ENCODE data around the gene GFOD1. TPM values are rescaled to one million over a fixed set of nuclear protein-coding genes. Genes with fewer than 3 reads are reported as not detected.

The GFOD1 gene
- total and polyA plus RNA-seq, 2 donors, result 9.8 to 13.7 TPM

DNA sequence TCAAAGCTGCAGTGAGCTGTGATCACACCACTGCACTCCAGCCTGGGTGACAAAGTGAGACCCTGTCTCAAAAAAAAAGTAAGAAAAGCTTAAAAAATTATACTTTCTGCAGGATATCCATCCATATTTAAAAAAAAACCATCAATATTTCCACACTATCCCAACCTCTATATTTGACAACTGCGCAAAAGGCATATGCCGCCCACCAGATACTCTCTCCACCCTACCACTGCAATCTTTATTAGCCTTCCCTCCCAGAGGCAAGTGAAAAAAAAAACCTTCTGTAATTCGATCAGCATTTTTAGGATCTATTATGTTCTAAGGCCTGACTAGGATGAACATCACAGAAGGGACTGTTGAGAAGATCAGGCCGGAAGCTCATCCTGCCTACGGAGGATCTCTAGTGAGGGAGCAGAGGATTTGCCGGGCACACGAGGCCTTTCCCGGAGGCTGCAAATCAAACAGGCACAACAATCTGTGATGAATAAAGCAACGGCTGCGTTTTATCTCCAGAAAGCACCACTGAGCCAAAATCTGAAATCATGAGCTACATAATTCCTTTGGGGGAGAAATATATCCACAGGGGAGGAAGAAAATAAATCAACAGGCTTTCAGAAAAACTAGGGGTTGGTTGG is 65.9 kb downstream of the GFOD1 start:
- no peak overlapping the region for H3K4me3 ChIP-seq (ENCODE audit: low read depth, low read length)
- no peak overlapping the region for H3K27ac ChIP-seq (ENCODE audit: low read depth)
- WGBS, result 35% methylated on average over 10 of the region's 10 CpGs
- no peaks in the 10 kb centered on the region for H3K36me3 ChIP-seq (ENCODE audit: insufficient read depth)
- DNase-seq (ENCODE audit: extremely low spot score), result no peak
- no peaks in the 10 kb centered on the region for H3K4me1 ChIP-seq (ENCODE audit: insufficient read depth)

DNA sequence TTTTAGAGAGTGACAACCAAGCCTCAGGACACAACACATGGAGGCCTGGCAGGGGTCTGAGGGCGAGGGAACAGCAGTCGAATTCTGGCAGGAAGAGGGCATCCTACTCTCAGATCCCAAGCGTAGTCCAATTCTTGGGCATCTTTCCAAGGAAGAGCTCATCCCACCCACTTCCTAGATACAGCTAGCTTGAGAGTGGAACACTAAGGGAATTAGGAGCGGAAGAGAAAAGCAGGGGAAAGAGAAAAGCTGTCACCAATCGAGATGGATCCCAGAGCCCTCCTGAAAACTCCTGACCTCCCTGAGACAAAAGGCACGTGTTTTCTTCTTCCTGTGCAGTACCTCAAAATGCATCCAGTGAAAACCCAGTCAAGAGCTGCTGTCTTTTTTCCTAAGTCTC is 67.1 kb downstream of the GFOD1 start:
- no peaks in the 10 kb centered on the region for H3K36me3 ChIP-seq (ENCODE audit: insufficient read depth)
- no peak overlapping the region for H3K27ac ChIP-seq (ENCODE audit: low read depth)
- no peak for DNase-seq (ENCODE audit: extremely low spot score)
- H3K4me1 ChIP-seq (ENCODE audit: insufficient read depth), result no peaks in the 10 kb centered on the region
- WGBS, result 44% methylated on average over 6 of the region's 6 CpGs
- H3K4me3 ChIP-seq (ENCODE audit: low read depth, low read length), result no peak overlapping the region

GRCh38 chr6:13419422-13420195 is 67.8 kb downstream of the GFOD1 start:
- H3K36me3 ChIP-seq (ENCODE audit: insufficient read depth), result no peaks in the 10 kb centered on the region
- no peak overlapping the region for H3K4me3 ChIP-seq (ENCODE audit: low read depth, low read length)
- no peak for DNase-seq (ENCODE audit: extremely low spot score)
- no peaks in the 10 kb centered on the region for H3K4me1 ChIP-seq (ENCODE audit: insufficient read depth)
- WGBS, result 86% methylated on average over 26 of the region's 26 CpGs
- no peak overlapping the region for H3K27ac ChIP-seq (ENCODE audit: low read depth)

- no peak for DNase-seq (ENCODE audit: extremely low spot score)
- H3K4me3 ChIP-seq (ENCODE audit: low read depth, low read length), result no peak overlapping the region
- H3K27ac ChIP-seq (ENCODE audit: low read depth), result no peak overlapping the region
- 82% methylated on average over 5 of the region's 5 CpGs for WGBS
- H3K4me1 ChIP-seq (ENCODE audit: insufficient read depth), result no peaks in the 10 kb centered on the region
- no peaks in the 10 kb centered on the region for H3K36me3 ChIP-seq (ENCODE audit: insufficient read depth)
Observed at GRCh38 chr6:13418844-13419243, 68.6 kb downstream of the GFOD1 start.

DNA sequence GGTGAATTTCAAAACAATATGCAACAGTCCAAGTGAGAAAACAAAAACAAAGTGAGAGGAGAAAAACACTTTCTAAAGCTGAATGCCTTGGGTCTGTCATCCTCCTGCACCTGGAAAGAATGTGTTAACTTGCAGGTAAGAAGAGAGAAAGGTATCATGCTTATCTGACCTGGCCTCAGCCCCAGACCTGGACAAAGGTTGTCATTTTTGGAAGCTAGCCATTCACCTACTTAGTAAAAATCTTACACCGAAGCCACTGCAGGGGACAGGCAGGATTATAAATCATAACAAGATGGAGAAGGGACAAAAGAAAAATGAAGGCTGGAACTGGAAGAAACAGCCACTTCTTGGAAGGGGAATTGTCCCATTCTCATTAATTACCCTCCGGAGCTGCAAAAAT is 69.4 kb downstream of the GFOD1 start:
- WGBS, result 89% methylated on average over 2 of the region's 2 CpGs
- H3K4me1 ChIP-seq (ENCODE audit: insufficient read depth), result no peaks in the 10 kb centered on the region

GRCh38 chr6:13417431-13417830 is 70.0 kb downstream of the GFOD1 start:
- no peak for DNase-seq (ENCODE audit: extremely low spot score)
- Histone ChIP-seq H3K4me1 (ENCODE audit: insufficient read depth) (no peaks in the 10 kb centered on the region), H3K27ac (ENCODE audit: low read depth) (no peak overlapping the region), H3K4me3 (ENCODE audit: low read depth, low read length) (no peak overlapping the region), H3K36me3 (ENCODE audit: insufficient read depth) (no peaks in the 10 kb centered on the region)
- WGBS, result 78% methylated on average over 6 of the region's 6 CpGs

More for the DNA sequence above, 69.4 kb downstream of the GFOD1 start:
- Histone ChIP-seq H3K4me3 (ENCODE audit: low read depth, low read length) (no peak overlapping the region), H3K36me3 (ENCODE audit: insufficient read depth) (no peaks in the 10 kb centered on the region), H3K27ac (ENCODE audit: low read depth) (no peak overlapping the region)
- no peak for DNase-seq (ENCODE audit: extremely low spot score)

DNA sequence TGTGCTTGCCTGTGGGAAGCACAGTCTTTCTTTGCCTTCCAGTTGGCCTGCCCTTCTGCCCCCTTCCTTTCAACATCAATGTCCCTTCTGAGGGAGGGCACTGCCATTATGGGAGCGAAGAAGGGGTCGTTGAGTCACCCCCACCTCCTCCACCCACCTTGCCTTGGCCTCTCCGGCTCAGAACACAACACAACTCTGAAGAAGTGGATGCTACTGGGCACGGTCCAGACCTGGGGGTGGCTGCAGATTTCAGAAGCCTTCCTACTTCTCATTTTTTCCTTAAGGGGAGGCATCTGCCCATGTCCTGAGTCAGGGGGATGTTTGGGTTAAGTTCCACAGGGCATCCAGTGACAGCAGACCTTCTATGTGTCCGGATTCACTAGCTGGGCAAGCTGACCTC is 72.1 kb downstream of the GFOD1 start:
- WGBS, result 77% methylated on average over 5 of the region's 5 CpGs
- Histone ChIP-seq H3K36me3 (ENCODE audit: insufficient read depth) (no peaks in the 10 kb centered on the region), H3K4me3 (ENCODE audit: low read depth, low read length) (no peak overlapping the region), H3K4me1 (ENCODE audit: insufficient read depth) (no peaks in the 10 kb centered on the region), H3K27ac (ENCODE audit: low read depth) (no peak overlapping the region)
- no peak for DNase-seq (ENCODE audit: extremely low spot score)

GRCh38 chr6:13413900-13414555 is 73.4 kb downstream of the GFOD1 start:
- Histone ChIP-seq H3K36me3 (ENCODE audit: insufficient read depth) (no peaks in the 10 kb centered on the region), H3K27ac (ENCODE audit: low read depth) (no peak overlapping the region), H3K4me3 (ENCODE audit: low read depth, low read length) (no peak overlapping the region), H3K4me1 (ENCODE audit: insufficient read depth) (no peaks in the 10 kb centered on the region)
- DNase-seq (ENCODE audit: extremely low spot score), result no peak
- WGBS, result 49% methylated on average over 7 of the region's 7 CpGs

DNA sequence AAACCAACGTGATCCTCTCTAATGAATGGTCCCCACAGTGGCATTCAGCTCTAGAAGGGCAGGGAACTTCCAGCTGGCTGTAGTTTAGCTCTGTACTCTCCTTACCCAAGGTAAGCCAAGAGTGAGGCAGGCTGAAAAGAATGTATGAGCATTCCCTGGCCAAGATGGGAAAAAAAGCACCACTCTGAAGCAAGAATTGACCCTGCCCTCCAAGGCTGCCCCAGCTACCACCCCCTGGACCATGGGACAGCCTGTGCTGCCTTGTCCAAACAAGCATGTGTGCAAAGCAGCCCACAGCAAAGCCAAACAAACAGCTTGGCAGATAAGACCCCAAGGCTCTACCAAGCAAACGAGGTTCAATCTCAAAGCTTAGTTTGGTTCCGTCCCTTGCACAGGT is 73.9 kb downstream of the GFOD1 start:
- no peak overlapping the region for H3K4me3 ChIP-seq (ENCODE audit: low read depth, low read length)
- no peak overlapping the region for H3K27ac ChIP-seq (ENCODE audit: low read depth)
- no peak for DNase-seq (ENCODE audit: extremely low spot score)
- no peaks in the 10 kb centered on the region for H3K36me3 ChIP-seq (ENCODE audit: insufficient read depth)
- no peaks in the 10 kb centered on the region for H3K4me1 ChIP-seq (ENCODE audit: insufficient read depth)
- 54% methylated on average over 3 of the region's 3 CpGs for WGBS

GRCh38 chr6:13412639-13413465 is 74.5 kb downstream of the GFOD1 start:
- H3K27ac ChIP-seq (ENCODE audit: low read depth), result no peak overlapping the region
- H3K4me1 ChIP-seq (ENCODE audit: insufficient read depth), result no peaks in the 10 kb centered on the region
- H3K36me3 ChIP-seq (ENCODE audit: insufficient read depth), result no peaks in the 10 kb centered on the region
- no peak for DNase-seq (ENCODE audit: extremely low spot score)
- WGBS, result 91% methylated on average over 9 of the region's 9 CpGs
- no peak overlapping the region for H3K4me3 ChIP-seq (ENCODE audit: low read depth, low read length)

DNA sequence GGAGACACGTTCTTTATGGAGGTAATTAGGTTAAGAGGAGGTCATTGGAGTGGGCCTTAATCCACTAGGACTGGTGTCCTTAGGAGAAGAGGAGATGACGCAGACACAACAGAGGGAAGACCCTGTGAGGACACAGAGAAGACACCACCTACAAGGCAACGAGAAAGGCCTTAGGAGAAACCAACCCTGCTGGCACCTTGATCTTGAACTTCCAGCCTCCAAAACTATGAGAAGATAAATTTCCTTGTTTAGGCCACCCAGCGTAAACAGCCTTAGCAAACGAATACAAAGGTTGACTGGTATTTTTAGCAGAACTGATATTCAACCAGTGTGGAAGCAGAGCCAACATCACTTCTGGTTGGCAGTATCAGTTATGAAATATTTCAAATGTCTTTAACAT is 75.2 kb downstream of the GFOD1 start:
- no peak overlapping the region for H3K27ac ChIP-seq (ENCODE audit: low read depth)
- no peak for DNase-seq (ENCODE audit: extremely low spot score)
- H3K4me1 ChIP-seq (ENCODE audit: insufficient read depth), result no peaks in the 10 kb centered on the region
- no peaks in the 10 kb centered on the region for H3K36me3 ChIP-seq (ENCODE audit: insufficient read depth)
- H3K4me3 ChIP-seq (ENCODE audit: low read depth, low read length), result no peak overlapping the region
- WGBS, result 99% methylated on average over 5 of the region's 5 CpGs

DNA sequence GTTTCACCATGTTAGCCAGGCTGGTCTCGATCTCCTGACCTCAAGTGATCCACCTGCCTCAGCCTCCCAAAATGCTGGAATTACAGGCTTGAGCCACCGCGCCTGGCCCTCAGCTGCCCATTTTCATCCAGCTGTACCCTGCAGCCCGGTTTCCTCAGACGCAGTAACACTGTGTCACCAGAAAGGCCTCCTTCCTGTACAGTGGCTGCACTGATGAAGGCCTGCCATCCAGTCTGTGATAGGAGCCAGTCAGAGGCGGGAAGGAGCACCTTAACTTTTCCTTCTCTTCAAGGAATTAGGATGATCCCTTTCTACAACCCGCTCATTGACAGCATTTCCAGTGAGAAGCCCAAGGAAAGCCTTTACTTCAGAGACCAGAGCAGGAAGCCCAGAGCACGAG is 75.9 kb downstream of the GFOD1 start:
- Histone ChIP-seq H3K4me3 (ENCODE audit: low read depth, low read length) (no peak overlapping the region), H3K27ac (ENCODE audit: low read depth) (no peak overlapping the region), H3K36me3 (ENCODE audit: insufficient read depth) (no peaks in the 10 kb centered on the region), H3K4me1 (ENCODE audit: insufficient read depth) (no peaks in the 10 kb centered on the region)
- no peak for DNase-seq (ENCODE audit: extremely low spot score)
- 95% methylated on average over 8 of the region's 8 CpGs for WGBS

GRCh38 chr6:13409991-13410390 is 77.4 kb downstream of the GFOD1 start:
- Histone ChIP-seq H3K27ac (ENCODE audit: low read depth) (no peak overlapping the region), H3K36me3 (ENCODE audit: insufficient read depth) (no peaks in the 10 kb centered on the region), H3K4me3 (ENCODE audit: low read depth, low read length) (no peak overlapping the region), H3K4me1 (ENCODE audit: insufficient read depth) (no peaks in the 10 kb centered on the region)
- WGBS, result 46% methylated on average over 2 of the region's 2 CpGs
- DNase-seq (ENCODE audit: extremely low spot score), result no peak

All from urinary bladder (tissue), 4 donors.